Measurements from ENCODE around the gene GARIN5A. TPM values are rescaled to one million over a fixed set of nuclear protein-coding genes. Genes with fewer than 3 reads are reported as not detected.

The GARIN5A gene
- total RNA-seq, 1 donor from 2014 or later, result not detected

- TF ChIP-seq CTCF (IDR thresholded peaks at IDR 0.05) (no peak), POLR2A (IDR thresholded peaks at IDR 0.05) (peak in 1 of 2 donors; percentile 38), POLR2AphosphoS5 (IDR thresholded peaks at IDR 0.05; ENCODE audit: insufficient read depth in 1 of 2, low read depth in 1 of 2) (peak; percentile 92 to 98)
- peaks cover 10% of the 10 kb centered on the region for H3K4me1 ChIP-seq
- peak within 1 kb of the TSS; percentile 64 to 80 for H3K4me3 ChIP-seq
- peak within 1 kb of the TSS; percentile 91 for H3K27ac ChIP-seq
- no peaks in the 10 kb centered on the region for H3K27me3 ChIP-seq
- no peaks in the 10 kb centered on the region for H3K9me3 ChIP-seq
- H3K36me3 ChIP-seq, result no peaks in the 10 kb centered on the region
- peak in 1 of 2 donors; percentile 99 for DNase-seq (ENCODE audit: extremely low spot score in 2 of 2)
- intact Hi-C loops (cut with DNase I), result no loop called here
These were observed 34.6 kb upstream of the GARIN5A start, which contains the start of gene JOSD2 for GRCh38 chr19:50511069-50511822. TSS of gene JOSD2 (minus strand) at chr19:50511191. CDS start at chr19:50510431, 760 bp downstream.

GRCh38 chr19:50510700-50511068 is 34.0 kb upstream of the GARIN5A start:
- Histone ChIP-seq H3K36me3 (no peaks in the 10 kb centered on the region), H3K27ac (peak overlapping the region; percentile 91), H3K27me3 (no peaks in the 10 kb centered on the region), H3K9me3 (no peaks in the 10 kb centered on the region), H3K4me1 (peaks cover 10% of the 10 kb centered on the region), H3K4me3 (peak overlapping the region; percentile 64 to 80)
- intact Hi-C loops (cut with DNase I), result no loop called here
- TF ChIP-seq POLR2A (IDR thresholded peaks at IDR 0.05) (no peak), CTCF (IDR thresholded peaks at IDR 0.05) (no peak), POLR2AphosphoS5 (IDR thresholded peaks at IDR 0.05; ENCODE audit: insufficient read depth in 1 of 2, low read depth in 1 of 2) (no peak)
- no peak for DNase-seq (ENCODE audit: extremely low spot score in 2 of 2)

GRCh38 chr19:50510121-50510670 is 33.5 kb upstream of the GARIN5A start:
- no peak for DNase-seq (ENCODE audit: extremely low spot score in 2 of 2)
- Histone ChIP-seq H3K36me3 (no peaks in the 10 kb centered on the region), H3K4me1 (peaks cover 10% of the 10 kb centered on the region), H3K9me3 (no peaks in the 10 kb centered on the region), H3K27ac (peak overlapping the region; percentile 91), H3K27me3 (no peaks in the 10 kb centered on the region), H3K4me3 (peak overlapping the region; percentile 64 to 80)
- intact Hi-C loops (cut with DNase I), result no loop called here
- no peak for TF ChIP-seq POLR2AphosphoS5 (IDR thresholded peaks at IDR 0.05; ENCODE audit: insufficient read depth in 1 of 2, low read depth in 1 of 2)
- no peak for TF ChIP-seq POLR2A (IDR thresholded peaks at IDR 0.05)
- TF ChIP-seq CTCF (IDR thresholded peaks at IDR 0.05), result no peak

GRCh38 chr19:50509366-50509765 is 32.7 kb upstream of the GARIN5A start:
- peaks cover 10% of the 10 kb centered on the region for H3K4me1 ChIP-seq
- H3K9me3 ChIP-seq, result no peaks in the 10 kb centered on the region
- no peak for TF ChIP-seq POLR2AphosphoS5 (IDR thresholded peaks at IDR 0.05; ENCODE audit: insufficient read depth in 1 of 2, low read depth in 1 of 2)
- TF ChIP-seq POLR2A (IDR thresholded peaks at IDR 0.05), result no peak
- TF ChIP-seq CTCF (IDR thresholded peaks at IDR 0.05), result no peak
- H3K27ac ChIP-seq, result no peak overlapping the region
- no peak overlapping the region for H3K4me3 ChIP-seq
- H3K27me3 ChIP-seq, result no peaks in the 10 kb centered on the region
- H3K36me3 ChIP-seq, result no peaks in the 10 kb centered on the region
- DNase-seq (ENCODE audit: extremely low spot score in 2 of 2), result no peak
- intact Hi-C loops (cut with DNase I), result no loop called here

- peak in 1 of 2 donors; percentile 74 for DNase-seq (ENCODE audit: extremely low spot score in 2 of 2)
- intact Hi-C loops (cut with DNase I), result no loop called here
- Histone ChIP-seq H3K27ac (no peak overlapping the region), H3K36me3 (no peaks in the 10 kb centered on the region), H3K4me1 (peaks cover 10% of the 10 kb centered on the region), H3K9me3 (no peaks in the 10 kb centered on the region), H3K4me3 (no peak overlapping the region), H3K27me3 (no peaks in the 10 kb centered on the region)
- TF ChIP-seq POLR2A (IDR thresholded peaks at IDR 0.05) (no peak), CTCF (IDR thresholded peaks at IDR 0.05) (no peak), POLR2AphosphoS5 (IDR thresholded peaks at IDR 0.05; ENCODE audit: insufficient read depth in 1 of 2, low read depth in 1 of 2) (no peak)
These were observed 32.2 kb upstream of the GARIN5A start for GRCh38 chr19:50508843-50509190.
